Measurements from ENCODE around the gene HMCN2.

HMCN2 gene

DNA sequence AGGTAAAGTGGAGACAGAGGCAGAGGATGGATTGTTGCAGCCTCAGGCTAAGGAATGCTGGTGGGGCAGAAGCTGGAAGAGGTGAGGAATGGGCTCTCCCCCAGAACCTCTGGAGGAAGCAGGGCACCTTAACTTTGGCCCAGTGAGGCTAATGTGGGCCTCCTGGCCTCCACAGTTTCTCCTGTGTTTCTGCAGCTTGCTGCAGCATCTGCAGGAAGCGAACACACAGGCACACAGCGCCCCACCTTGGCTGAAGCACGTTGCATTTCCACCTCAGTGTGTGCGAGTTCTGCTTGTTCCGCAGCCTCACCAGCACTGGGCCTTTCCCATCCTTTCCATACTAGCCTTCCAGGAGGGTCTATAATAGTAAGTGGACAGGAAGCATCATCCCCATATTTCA, 152.0 kb downstream of the HMCN2 start:
- no peak for DNase-seq (ENCODE audit: low read depth)

DNA sequence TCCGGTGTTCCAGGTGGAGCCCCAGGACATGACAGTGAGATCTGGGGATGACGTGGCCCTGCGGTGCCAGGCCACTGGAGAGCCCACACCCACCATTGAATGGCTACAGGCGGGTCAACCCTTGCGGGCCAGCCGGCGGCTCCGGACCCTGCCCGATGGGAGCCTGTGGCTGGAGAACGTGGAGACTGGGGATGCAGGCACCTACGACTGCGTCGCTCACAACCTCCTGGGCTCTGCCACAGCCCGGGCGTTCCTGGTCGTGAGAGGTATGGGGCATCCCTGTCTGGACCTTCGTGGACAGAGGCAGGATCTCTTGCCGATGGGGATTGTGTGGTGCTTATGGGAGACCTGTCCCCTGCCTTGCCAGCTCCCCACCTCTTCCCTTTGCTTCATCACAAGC, 153.2 kb downstream of the HMCN2 start:
- no peak for DNase-seq (ENCODE audit: low read depth)

DNA sequence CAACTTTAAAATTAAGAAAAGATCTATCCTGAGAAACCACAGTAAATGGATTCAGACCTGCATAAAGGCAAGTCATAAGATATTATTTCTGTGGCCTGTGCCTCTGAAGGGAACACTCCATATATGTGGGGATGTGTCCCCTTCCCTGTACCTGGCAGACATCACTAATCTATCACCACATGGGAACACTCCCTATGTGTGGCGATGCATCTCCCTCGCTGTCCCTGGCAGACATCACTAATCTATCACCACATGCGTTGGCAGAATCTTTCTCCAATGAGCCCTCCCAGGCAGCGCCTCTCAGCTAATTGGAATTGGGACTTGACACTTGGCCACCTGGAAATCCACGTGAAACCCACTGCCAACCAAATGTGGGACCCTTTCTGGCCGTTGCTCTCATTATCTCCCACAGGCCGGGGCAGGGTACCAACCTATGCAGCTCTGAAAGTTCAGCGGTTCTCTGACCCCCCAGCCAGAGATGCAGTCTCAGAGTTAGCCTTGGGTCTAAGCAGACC, 154.0 kb downstream of the HMCN2 start:
- DNase-seq (ENCODE audit: low read depth) = no peak

DNA sequence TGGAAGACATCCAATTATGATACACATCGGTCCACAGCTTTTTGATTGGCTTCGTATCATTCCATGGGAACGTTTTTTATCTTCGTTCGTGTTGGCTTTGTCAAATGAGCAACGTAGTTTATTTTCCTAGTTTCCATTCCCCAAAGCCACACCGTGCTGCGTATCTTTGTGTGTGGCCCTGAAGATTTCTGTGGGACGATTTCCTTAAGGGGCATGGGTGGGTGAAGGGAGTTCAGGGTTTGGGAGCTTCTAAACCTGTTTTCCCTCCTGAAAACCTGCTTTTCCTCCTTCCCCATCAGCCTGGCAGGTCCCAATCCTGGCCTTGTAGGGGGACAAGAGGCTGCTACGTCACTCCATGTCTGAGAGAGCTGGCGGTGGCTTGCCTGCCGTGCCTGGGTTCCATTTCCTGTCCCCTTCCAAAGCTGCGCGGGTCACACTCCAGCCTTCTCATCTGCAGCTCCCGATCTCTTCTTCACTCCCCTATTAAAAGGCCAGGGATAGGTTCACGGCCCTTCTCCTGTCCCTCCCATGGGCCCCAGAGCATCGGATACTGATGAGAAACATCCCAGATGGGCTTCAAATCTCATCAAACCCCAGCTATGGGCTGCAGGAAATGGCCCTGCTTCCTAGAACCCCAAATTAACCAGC, 155.7 kb downstream of the HMCN2 start:
- no peak for DNase-seq (ENCODE audit: low read depth)

DNA sequence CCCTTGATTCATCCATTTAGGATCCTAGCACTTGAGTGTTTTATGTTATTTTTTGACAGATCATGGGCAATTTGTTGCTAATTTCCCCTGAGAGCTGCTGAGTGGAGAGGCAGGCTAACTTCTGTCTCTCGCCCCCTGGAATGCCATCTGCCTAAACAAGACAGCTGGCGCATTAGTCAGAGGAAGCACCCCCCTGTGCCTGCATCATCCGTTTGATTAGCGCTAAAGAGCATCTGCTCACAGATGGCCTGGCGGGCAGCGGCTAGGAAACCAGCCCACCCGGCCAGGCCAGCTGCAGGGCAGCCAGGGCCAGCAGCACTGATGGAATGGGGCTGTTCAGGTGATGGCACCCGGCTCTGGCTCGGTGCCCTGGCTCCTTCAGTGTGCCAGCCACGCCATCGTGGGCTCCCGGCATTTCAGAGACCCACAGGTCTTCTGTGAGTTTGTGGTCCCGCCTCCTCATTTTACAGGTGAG, 156.3 kb downstream of the HMCN2 start:
- DNase-seq (ENCODE audit: low read depth) = no peak

DNA sequence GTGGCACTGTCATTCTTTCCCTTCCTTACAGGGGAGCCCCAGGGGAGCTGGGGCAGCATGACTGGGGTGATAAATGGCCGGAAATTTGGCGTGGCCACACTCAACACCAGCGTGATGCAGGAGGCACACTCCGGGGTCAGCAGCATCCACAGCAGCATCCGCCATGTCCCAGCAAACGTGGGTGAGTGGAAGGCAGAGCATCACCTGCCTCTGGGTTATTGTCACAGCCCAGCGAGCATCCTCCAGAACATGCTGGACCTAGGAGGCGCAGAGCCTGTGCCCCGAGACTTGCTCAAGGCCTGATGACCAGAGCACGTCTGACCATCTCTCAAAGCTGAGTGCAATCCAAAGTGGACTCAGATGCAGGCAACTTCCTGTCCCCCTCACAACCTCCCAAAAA, 157.0 kb downstream of the HMCN2 start:
- DNase-seq (ENCODE audit: low read depth) = no peak

DNA sequence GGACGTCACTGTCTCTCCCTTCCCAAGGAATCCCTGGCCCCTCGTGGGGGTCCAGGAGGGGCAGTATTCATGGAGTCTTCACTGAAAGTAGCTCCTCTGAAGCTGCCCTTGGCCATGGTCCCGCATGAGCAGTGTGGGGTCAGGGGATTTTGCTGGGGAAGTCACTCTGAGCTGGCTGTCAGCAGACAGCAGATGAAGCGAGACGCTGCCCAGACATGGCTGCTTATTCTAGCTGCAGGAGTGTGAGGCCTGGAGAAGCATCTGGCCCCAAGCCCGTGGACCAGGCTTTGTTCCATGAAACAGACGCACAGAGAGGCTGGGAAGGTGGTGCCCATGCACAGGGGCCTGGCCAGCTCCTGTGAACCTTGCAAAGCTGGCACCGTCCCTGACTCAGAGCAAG, 157.7 kb downstream of the HMCN2 start:
- DNase-seq (ENCODE audit: low read depth) = no peak

DNA sequence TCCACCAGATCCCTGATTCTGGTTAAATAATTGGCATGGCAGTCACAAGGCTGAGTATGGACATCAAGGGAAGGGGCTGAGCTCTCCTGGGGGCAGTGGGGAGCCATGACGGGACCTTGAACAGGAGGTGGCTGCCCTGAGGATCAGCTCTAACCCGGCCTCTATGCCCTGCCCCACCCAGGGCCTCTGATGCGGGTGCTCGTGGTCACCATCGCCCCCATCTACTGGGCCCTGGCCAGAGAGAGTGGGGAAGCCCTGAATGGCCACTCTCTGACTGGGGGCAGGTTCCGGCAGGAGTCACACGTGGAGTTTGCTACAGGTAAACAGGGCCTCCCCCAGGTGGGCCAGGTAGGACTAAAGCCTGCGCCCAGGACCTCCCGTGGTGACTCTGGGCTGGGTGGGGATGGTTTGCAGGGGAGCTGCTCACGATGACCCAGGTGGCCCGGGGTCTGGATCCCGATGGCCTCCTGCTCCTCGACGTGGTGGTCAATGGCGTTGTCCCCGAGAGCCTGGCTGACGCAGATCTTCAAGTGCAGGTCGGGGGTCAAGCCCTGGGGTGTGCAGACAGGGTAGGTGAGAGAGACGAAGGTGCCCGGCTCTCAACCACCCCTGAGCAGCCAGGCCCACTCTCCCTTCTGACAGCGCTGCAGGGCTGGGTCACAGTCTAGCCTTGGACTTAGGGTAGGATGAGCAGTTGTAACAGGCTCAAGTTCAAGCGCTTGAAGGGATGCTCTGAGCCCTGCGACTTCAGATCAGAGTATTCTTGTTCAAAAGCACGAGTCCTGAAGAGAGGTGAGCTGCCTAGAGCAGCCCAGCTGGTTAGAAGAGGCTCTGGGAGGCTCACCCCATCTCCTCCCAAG, 159.3 kb downstream of the HMCN2 start:
- no peak for DNase-seq (ENCODE audit: low read depth)

DNA sequence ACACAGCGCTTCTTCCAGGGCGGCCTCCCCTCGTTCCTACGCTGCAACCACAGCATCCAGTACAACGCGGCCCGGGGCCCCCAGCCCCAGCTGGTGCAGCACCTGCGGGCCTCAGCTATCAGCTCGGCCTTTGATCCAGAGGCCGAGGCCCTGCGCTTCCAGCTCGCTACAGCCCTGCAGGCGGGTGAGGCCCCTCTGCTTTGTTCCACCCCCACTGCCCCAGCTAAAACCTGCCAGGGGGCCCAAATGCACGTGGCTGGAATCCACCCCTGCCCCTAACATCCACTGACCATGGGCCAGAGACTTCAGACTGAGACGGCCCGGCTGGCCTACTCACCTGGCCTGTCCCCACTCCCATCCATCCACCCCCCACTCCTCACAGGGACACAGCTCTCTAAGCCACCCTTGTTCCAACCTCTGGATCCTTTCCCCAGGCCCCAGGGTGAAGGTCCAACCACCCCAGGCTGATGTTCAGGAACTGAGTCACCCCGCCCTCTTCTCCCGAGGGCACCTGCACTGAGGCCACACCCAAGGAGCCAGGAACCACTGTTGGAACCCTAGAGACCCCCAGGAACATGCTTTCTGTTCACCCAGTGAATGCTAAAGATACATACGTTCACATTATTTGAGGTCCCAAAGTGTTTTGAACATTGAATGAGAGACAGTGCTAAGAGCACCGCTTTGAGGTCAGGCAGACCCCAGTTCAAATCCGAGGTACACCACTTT, 160.3 kb downstream of the HMCN2 start:
- no peak for DNase-seq (ENCODE audit: low read depth)

DNA sequence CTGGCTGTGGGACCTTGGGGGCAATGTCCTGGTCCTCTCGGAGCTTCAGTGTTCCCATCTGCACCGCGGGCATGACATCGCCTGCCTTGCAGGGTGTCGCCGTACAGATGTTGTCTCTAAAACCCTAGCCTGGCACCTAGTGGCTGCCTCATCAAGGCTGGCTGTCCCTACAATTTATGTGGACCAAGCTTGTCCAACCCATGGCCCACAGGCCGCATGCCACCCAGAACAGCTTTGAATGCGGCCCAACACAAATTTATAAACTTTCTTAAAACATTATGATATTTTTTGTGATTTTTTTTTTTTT, 160.9 kb downstream of the HMCN2 start:
- no peak for DNase-seq (ENCODE audit: low read depth)

DNA sequence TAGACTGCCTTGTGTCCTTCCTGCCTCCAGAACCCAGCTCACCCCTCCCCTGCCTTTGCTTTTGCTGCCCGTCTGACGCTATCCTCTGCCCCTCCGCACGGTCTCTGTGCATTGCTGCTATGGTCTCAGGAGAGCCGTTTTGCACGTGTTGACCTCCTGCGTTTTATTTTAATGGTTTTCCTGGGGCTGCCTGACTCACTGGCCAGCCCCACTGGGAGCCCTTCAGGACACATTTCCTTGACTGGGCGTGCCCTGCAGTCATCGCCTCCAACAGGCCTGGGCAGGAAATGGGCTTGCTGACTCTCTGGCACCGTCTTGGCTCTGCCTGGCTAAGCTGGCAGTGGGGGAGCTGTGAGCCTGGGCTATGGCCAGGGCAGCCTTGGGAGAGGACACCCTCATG, 161.3 kb downstream of the HMCN2 start:
- no peak for DNase-seq (ENCODE audit: low read depth)

DNA sequence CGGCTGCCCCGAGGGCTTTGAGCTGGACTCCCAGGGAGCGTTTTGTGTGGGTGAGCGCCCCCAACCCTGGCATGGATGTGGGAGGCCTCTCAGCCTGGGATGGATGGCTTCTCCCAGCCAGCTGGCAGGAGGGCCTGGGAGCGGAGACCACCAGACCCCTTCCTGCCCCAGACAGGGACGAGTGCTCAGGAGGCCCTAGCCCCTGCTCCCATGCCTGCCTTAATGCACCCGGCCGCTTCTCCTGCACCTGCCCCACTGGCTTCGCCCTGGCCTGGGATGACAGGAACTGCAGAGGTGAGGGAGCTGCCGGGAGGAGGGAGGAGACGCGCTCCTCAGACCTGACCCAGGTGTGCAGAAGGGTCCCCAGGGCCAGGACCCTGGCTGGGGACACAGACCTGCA, 161.8 kb downstream of the HMCN2 start:
- no peak for DNase-seq (ENCODE audit: low read depth)

DNA sequence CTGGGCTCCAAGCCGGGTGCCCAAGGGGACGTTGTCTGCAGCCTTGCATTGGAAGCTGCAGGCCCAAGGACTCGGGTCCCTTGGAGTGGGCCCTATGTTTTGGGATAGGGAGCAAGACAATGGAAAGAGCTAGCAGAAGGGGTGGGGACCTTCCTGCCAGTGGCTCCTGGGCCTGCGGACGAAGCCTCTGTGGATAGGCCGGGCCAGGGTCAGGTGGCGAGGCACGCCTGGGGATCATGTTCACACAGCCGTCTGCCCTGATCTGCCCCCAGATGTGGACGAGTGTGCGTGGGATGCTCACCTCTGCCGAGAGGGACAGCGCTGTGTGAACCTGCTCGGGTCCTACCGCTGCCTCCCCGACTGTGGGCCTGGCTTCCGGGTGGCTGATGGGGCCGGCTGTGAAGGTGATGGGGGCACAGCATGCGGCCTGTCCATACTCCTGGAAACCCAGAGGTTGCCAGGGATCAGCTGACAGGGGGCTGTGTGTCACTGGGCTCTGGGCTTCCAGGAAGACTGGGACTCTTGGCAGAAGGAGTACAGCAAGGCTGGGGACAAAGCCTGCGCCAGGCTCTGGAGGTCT, 162.6 kb downstream of the HMCN2 start:
- DNase-seq (ENCODE audit: low read depth) = no peak

DNA sequence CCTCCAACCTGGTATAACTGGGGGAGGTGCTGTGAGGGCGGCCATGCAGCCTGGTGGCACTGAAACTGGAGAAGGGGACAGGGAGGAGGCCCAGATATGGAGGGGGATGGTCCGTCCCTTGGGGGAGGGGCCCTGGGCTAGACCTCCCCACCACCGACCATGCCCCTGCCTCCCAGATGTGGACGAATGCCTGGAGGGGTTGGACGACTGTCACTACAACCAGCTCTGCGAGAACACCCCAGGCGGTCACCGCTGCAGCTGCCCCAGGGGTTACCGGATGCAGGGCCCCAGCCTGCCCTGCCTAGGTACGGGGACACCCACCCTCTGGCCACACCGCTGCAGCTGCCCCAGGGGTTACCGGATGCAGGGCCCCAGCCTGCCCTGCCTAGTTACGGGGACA, 163.8 kb downstream of the HMCN2 start:
- no peak for DNase-seq (ENCODE audit: low read depth)

DNA sequence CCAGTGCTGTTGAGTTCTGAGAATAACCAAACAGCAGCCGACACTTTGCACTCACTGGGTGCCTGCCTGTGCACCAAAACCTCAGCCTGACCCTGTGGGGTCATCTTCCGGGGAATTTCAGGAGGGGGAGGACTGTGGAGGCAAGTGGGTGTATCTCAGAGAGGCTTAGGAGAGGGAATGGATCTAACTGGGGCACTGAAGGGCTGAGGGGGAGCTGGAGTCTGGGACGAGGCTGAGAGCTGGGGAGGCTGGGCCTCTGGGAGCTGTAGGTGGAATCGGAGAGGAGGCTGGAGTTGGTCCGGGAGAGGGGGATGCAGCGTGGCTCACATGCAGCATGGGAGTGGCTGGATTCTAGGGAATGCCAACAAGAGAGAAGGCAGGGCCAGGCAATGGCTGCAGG, 164.3 kb downstream of the HMCN2 start:
- no peak for DNase-seq (ENCODE audit: low read depth)

DNA sequence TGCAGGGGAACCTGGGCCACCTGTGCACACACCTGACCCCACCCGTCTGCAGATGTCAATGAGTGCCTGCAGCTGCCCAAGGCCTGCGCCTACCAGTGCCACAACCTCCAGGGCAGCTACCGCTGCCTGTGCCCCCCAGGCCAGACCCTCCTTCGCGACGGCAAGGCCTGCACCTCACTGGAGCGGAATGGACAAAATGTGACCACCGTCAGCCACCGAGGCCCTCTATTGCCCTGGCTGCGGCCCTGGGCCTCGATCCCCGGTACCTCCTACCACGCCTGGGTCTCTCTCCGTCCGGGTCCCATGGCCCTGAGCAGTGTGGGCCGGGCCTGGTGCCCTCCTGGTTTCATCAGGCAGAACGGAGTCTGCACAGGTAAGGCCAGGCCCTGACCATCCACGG, 164.7 kb downstream of the HMCN2 start:
- no peak for DNase-seq (ENCODE audit: low read depth)

DNA sequence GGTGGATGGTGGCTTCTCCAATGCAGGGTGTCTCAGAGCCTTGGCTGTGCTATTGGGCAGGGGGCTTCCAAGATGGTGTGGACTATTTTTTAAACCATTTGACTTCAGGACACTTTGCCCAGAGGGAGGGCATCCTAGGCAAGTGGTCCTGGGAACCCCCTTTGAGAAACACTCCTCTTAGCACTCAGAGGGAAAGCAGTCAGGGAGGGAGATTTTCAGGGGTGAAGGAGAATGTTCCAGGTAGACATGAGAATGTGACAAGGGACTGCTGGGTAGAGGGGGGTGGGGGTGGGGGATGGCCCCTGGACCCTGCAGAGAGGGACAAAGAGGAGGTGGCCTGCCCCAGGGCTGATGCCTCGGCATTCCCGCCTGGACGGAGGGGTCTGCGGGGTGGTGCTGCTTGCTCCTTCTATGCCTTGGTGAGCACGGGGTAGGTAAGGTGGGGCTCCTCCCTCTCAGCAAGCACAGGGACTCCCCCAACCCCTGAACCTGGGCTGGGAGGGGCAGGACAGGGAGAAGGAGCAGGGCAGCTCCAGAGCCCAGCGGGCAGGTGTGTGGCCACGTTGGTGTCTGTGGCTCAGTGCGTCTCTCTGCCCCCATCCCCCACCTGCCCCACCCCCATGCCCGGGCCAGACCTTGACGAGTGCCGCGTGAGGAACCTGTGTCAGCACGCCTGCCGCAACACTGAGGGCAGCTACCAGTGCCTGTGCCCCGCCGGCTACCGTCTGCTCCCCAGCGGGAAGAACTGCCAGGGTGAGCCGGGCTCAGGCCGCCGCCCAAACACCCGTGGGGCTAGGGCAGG, 165.4 kb downstream of the HMCN2 start:
- no peak for DNase-seq (ENCODE audit: low read depth)

DNA sequence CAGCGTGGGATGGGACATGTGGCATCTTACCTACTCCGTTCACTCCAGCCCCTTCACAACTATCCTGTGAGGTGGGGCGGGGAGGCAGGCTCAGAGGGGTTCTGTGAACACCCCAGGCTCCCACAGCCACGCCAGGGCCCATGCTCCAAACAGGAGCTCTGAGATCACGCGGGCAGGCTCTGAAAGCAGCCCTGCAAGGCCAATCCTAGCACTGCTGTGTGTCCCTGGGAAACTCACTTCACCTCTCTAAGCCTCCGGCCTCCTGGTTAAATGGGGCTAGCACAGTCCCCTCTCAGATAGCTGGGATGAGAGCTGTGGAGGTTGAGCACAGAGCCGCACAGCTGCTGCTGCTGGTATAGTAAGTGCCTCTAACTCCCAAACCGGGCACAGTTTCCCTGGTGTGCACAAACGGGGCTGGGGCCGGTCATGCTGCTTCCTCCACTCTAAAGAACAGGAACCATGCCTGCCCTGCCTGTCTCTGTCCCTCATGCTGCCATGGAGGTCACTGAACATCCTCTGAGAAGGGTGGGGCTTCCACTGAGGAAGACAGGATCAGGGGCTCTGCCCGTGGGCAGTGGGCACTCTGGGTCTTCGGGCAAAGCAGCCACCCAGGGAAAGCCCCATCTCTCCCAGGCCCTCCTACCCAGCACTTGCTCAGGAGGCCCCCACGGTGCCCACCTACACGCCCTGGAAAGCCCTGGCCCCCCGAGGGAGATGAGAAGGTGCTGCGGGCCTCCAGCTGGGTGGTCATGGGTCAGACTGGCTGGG, 166.2 kb downstream of the HMCN2 start:
- no peak for DNase-seq (ENCODE audit: low read depth)

DNA sequence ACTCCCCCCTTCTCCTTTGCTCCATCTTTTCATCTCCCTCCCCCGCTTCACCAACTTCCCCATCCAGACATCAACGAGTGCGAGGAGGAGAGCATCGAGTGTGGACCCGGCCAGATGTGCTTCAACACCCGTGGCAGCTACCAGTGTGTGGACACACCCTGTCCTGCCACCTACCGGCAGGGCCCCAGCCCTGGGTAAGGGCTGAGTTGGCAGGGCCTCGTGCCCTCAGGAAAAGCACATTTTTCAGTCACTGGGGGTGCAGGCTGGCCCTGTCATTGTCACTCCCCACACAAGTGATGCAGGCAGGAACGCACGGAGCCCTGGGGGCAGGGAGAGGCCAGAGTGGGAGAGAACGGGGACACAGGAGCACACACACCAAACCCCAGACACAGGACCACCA, 166.8 kb downstream of the HMCN2 start:
- DNase-seq (ENCODE audit: low read depth) = no peak

DNA sequence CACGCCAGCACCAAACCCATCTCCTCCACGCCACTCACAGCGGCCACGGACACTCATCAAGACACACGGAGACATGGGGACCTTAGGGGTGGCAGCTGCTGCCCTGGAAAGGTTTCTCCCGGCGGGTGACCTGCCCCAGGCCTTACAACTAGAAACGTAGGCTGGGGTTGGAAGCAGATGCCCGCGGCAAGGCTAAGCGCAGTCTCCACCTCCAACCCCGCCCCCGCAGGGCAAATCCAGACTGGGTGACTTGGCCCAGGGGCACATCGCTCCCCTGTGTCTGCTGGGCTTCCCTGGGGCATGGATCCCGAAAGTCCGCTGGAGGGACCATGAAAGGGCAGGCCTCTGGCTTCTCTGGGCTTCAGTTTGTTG, 167.2 kb downstream of the HMCN2 start:
- DNase-seq (ENCODE audit: low read depth) = no peak

Measured in stimulated activated CD8-positive, alpha-beta memory T cell treated with anti-CD3 and anti-CD28 coated beads, Interleukin-4, amount 100 ng/mL, for 24 hours (primary cell).